Neural progenitor cell (in vitro differentiated cells): Measurements from ENCODE around the gene ZPBP2. TPM values are rescaled to one million over a fixed set of nuclear protein-coding genes. Genes with fewer than 3 reads are reported as not detected.

Source experiments
- DNase-seq: peaks from one replicate; pipeline ENCODE4 v3.0.0-alpha.2; 2016; ENCODE audit warnings: low spot score
- H2AFZ ChIP-seq: fragments of 200-600 bp; sonication (generic); replicated peaks from 2 replicates; pipeline ENCODE4 v1.6.1; 2016; ENCODE audit warnings: antibody characterized with exemption
- H3F3A ChIP-seq: fragments of 200-600 bp; sonication (generic); 2 replicates; pipeline ENCODE4 v1.6.1; 2016; ENCODE audit warnings: antibody characterized with exemption, low read depth
- H3K27ac ChIP-seq: fragments of 200-600 bp; sonication (generic); 2 replicates; pipeline ENCODE4 v1.5.1; 2016; ENCODE audit warnings: mild to moderate bottlenecking
- H3K27me3 ChIP-seq: fragments of 200-600 bp; sonication (generic); 2 replicates; pipeline ENCODE4 v1.6.1; 2016; ENCODE audit warnings: mild to moderate bottlenecking, moderate library complexity
- H3K36me3 ChIP-seq: fragments of 200-600 bp; sonication (generic); 2 replicates; pipeline ENCODE4 v1.5.1; 2016
- H3K4me1 ChIP-seq: fragments of 200-600 bp; sonication (generic); 2 replicates; pipeline ENCODE4 v1.6.1; 2016; ENCODE audit warnings: mixed run types
- H3K4me2 ChIP-seq: fragments of 200-600 bp; sonication (generic); 2 replicates; pipeline ENCODE4 v1.6.1; 2016
- H3K4me3 ChIP-seq: fragments of 200-600 bp; sonication (generic); 2 replicates; pipeline ENCODE4 v1.5.1; 2016
- H3K79me2 ChIP-seq: fragments of 200-600 bp; sonication (generic); 2 replicates; pipeline ENCODE4 v1.6.1; 2016; ENCODE audit warnings: low read depth
- H3K9ac ChIP-seq: fragments of 200-600 bp; sonication (generic); 2 replicates; pipeline ENCODE4 v1.6.1; 2016
- H3K9me3 ChIP-seq: fragments of 200-600 bp; sonication (generic); 2 replicates; pipeline ENCODE4 v1.5.1; 2016; ENCODE audit warnings: low read depth
- H4K20me1 ChIP-seq: fragments of 200-600 bp; sonication (generic); 2 replicates; pipeline ENCODE4 v1.6.1; 2016; ENCODE audit warnings: low read depth
- H3K27ac Mint-ChIP-seq: 3 replicates; pipeline ENCODE4 v1.8.0; 2021; ENCODE audit warnings: mixed read lengths
- H3K27me3 Mint-ChIP-seq: 2 replicates; pipeline ENCODE4 v1.8.0; 2022; ENCODE audit warnings: low read depth, mild to moderate bottlenecking, inconsistent platforms, moderate library complexity, mixed read lengths; ENCODE audit not compliant: insufficient read depth
- H3K36me3 Mint-ChIP-seq: 3 replicates; pipeline ENCODE4 v1.8.0; 2021; ENCODE audit warnings: mixed read lengths
- H3K4me1 Mint-ChIP-seq: 3 replicates; pipeline ENCODE4 v1.8.0; 2021; ENCODE audit warnings: mixed read lengths
- H3K4me3 Mint-ChIP-seq: 3 replicates; pipeline ENCODE4 v1.8.0; 2021; ENCODE audit warnings: mild to moderate bottlenecking, moderate library complexity, mixed read lengths
- H3K9me3 Mint-ChIP-seq: 3 replicates; pipeline ENCODE4 v1.8.0; 2020; ENCODE audit warnings: mixed read lengths
- EZH2 ChIP-seq: fragments of 200-600 bp; sonication (generic); IDR thresholded peaks from 2 replicates; pipeline ENCODE4 v1.6.1; 2017; ENCODE audit warnings: antibody characterized with exemption, mild to moderate bottlenecking, moderate library complexity
- EZH2phosphoT487 ChIP-seq: fragments of 200-600 bp; sonication (generic); IDR thresholded peaks from 2 replicates; pipeline ENCODE4 v1.6.1; 2017; ENCODE audit warnings: antibody characterized with exemption
- total RNA-seq: library from RNA; depleted of rRNA; stranded (reverse); fragments of >200 nt; gene quantifications from 2 replicates; pipeline ENCODE4 v1.2.3, GENCODE V29; 2015; ENCODE audit warnings: low replicate concordance
- TF ChIP-seq, protein P1 (sequence below): fragments of 200-600 bp; sonication (generic); IDR thresholded peaks from 2 replicates; pipeline ENCODE4 v1.5.1; 2017; ENCODE audit warnings: antibody characterized with exemption, mild to moderate bottlenecking

Gene ZPBP2
- total RNA-seq, 1 donor from 2014 or later: not detected

DNA sequence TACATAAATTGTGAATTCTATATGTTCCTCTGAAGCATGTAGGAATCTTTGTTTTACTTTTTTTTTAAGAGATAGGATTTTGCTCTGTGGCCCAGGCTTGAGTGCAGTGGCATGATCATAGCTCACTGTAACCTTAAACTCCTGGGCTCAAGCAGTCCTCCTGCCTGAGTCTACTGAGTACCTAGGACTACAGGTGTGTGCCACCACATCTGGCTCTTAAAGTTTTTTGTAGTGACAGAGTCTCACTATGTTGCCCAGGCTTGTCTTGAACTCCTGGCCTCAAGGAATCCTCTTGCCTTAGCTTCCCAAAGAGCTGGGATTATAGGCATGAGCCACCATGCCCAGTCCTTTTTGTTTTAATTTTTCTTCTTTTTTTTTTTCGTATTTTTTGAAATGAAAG is 29.2 kb upstream of the ZPBP2 start:
- Histone ChIP-seq H3K27me3 (no peaks in the 10 kb centered on the region), H3K4me1 (no peaks in the 10 kb centered on the region), H3K4me3 (no peak overlapping the region), H3K27ac (no peak overlapping the region), H3K4me2 (no peak overlapping the region), H3K36me3 (no peaks in the 10 kb centered on the region), H3F3A (no peaks in the 10 kb centered on the region), H2AFZ (no peak overlapping the region), H3K9ac (no peak overlapping the region), H3K9me3 (peaks cover 8% of the 10 kb centered on the region), H3K79me2 (no peaks in the 10 kb centered on the region), H4K20me1 (no peaks in the 10 kb centered on the region)
- Mint-ChIP-seq H3K9me3 (peaks cover 9% of the 10 kb centered on the region), H3K4me3 (no peak overlapping the region), H3K4me1 (no peaks in the 10 kb centered on the region), H3K36me3 (no peaks in the 10 kb centered on the region), H3K27ac (no peak overlapping the region), H3K27me3 (peaks cover 5% of the 10 kb centered on the region)
- no peak for DNase-seq
- no peak for TF ChIP-seq EZH2phosphoT487
- TF ChIP-seq, protein P1, sequence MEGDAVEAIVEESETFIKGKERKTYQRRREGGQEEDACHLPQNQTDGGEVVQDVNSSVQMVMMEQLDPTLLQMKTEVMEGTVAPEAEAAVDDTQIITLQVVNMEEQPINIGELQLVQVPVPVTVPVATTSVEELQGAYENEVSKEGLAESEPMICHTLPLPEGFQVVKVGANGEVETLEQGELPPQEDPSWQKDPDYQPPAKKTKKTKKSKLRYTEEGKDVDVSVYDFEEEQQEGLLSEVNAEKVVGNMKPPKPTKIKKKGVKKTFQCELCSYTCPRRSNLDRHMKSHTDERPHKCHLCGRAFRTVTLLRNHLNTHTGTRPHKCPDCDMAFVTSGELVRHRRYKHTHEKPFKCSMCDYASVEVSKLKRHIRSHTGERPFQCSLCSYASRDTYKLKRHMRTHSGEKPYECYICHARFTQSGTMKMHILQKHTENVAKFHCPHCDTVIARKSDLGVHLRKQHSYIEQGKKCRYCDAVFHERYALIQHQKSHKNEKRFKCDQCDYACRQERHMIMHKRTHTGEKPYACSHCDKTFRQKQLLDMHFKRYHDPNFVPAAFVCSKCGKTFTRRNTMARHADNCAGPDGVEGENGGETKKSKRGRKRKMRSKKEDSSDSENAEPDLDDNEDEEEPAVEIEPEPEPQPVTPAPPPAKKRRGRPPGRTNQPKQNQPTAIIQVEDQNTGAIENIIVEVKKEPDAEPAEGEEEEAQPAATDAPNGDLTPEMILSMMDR: no peak
- TF ChIP-seq EZH2: no peak

DNA sequence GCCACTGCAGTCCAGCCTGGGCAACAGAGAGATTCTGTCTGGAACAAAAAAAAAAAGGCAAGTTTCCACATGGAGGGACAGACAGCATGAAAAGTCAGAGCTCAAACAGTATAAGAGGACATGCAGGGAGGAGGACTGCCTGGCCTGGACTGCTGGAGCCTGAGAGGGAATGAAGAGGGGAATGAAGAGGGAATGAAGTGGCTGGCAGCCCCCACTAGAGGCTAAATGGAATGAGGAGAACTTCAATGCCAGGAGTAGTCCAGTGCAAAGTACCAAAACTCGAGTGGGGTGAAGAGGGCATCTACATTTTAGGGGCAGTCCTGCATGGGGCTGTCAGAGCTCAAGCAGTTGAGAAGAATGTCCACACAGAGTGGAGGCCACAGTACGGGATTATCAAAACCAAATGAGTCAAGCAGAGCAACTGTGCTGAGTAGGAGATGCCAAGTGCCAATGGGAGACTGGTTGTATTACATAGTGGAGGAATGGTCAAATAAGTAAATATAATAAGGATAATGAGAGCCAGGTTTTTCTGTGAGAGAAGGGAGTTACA is 26.8 kb upstream of the ZPBP2 start:
- no peaks in the 10 kb centered on the region for H4K20me1 ChIP-seq
- Mint-ChIP-seq H3K4me1 (no peaks in the 10 kb centered on the region), H3K36me3 (no peaks in the 10 kb centered on the region), H3K27me3 (peaks cover 2% of the 10 kb centered on the region), H3K27ac (no peak overlapping the region), H3K9me3 (peaks cover 5% of the 10 kb centered on the region), H3K4me3 (no peak overlapping the region)
- H3K9me3 ChIP-seq: peaks cover 8% of the 10 kb centered on the region
- no peaks in the 10 kb centered on the region for H3K27me3 ChIP-seq
- H3K4me1 ChIP-seq: no peaks in the 10 kb centered on the region
- H3F3A ChIP-seq: no peaks in the 10 kb centered on the region
- no peak overlapping the region for H3K4me2 ChIP-seq
- TF ChIP-seq EZH2phosphoT487 (no peak), EZH2 (no peak)
- TF ChIP-seq, protein P1: no peak
- H3K27ac ChIP-seq: no peak overlapping the region
- DNase-seq: no peak
- no peaks in the 10 kb centered on the region for H3K79me2 ChIP-seq
- no peak overlapping the region for H3K4me3 ChIP-seq
- H3K9ac ChIP-seq: no peak overlapping the region
- no peak overlapping the region for H2AFZ ChIP-seq
- no peaks in the 10 kb centered on the region for H3K36me3 ChIP-seq

DNA sequence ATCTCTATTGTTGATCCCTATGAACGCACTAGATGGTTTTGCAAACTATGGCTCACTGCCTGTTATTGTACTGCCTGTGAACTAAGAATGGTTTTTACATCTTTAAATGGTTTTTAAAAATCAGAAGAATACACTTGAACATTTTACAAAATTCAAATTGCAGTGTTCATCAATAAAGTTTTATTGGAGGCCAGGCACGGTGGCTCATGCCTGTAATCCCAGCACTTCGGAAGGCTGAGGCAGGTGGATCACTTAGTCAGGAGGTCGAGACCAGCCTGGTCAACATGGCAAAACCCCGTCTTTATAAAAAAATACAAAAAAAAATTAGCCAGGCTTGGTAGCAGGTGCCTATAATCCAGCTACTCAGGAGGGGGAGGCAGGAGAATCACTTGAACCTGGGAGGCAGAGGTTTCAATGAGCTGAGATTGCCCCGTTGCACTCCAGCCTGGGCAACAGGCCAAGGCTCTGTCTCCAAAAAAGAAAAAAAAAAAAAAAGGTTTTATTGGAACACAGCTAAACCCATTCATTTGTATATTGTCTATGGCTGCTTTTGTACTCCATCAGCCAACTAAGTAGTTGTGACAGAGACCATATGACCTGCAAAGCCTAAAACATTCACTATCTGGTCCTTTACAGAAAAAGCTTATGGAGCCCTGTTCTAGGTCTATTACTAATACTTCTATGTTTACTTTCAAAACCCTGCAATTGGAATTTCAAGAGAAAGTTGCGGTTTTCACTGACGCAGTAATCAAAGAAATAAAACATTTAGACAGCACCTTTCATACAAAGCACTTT is 22.8 kb upstream of the ZPBP2 start:
- Mint-ChIP-seq H3K4me3 (no peak overlapping the region), H3K27me3 (peaks cover 7% of the 10 kb centered on the region), H3K36me3 (no peaks in the 10 kb centered on the region), H3K9me3 (no peaks in the 10 kb centered on the region), H3K27ac (no peak overlapping the region), H3K4me1 (no peaks in the 10 kb centered on the region)
- H3K79me2 ChIP-seq: no peaks in the 10 kb centered on the region
- no peaks in the 10 kb centered on the region for H4K20me1 ChIP-seq
- H3K9ac ChIP-seq: no peak overlapping the region
- no peak overlapping the region for H2AFZ ChIP-seq
- no peaks in the 10 kb centered on the region for H3K27me3 ChIP-seq
- DNase-seq: no peak
- H3K4me3 ChIP-seq: no peak overlapping the region
- peaks cover 7% of the 10 kb centered on the region for H3F3A ChIP-seq
- no peaks in the 10 kb centered on the region for H3K36me3 ChIP-seq
- H3K27ac ChIP-seq: no peak overlapping the region
- H3K4me1 ChIP-seq: no peaks in the 10 kb centered on the region
- no peaks in the 10 kb centered on the region for H3K9me3 ChIP-seq
- TF ChIP-seq, protein P1: no peak
- TF ChIP-seq EZH2: no peak
- no peak for TF ChIP-seq EZH2phosphoT487
- no peak overlapping the region for H3K4me2 ChIP-seq
